K562 (cell line): ENCODE data around the gene VARS1. TPM values are rescaled to one million over a fixed set of nuclear protein-coding genes. Genes with fewer than 3 reads are reported as not detected.

Experiments
- ARID1B ChIP-seq: fragments of 450-650 bp; IDR thresholded peaks from 2 replicates; pipeline ENCODE4 v1.6.1; 2016; ENCODE audit warnings: antibody characterized with exemption, mild to moderate bottlenecking, inconsistent platforms
- ARID3A ChIP-seq: IDR thresholded peaks from 2 replicates; pipeline ENCODE4 v1.6.1; 2012; ENCODE audit warnings: low read depth, low read length, improper control_type of control experiment, borderline replicate concordance
- E2F5 ChIP-seq: sonication (generic); formaldehyde crosslinking; IDR thresholded peaks from 2 replicates; pipeline ENCODE4 v1.8.0; 2022; ENCODE audit warnings: mild to moderate bottlenecking, missing genetic modification reagents
- FOXK1 ChIP-seq: sonication (generic); formaldehyde crosslinking; IDR thresholded peaks from 2 replicates; pipeline ENCODE4 v1.8.0; 2022; ENCODE audit warnings: missing genetic modification reagents, mild to moderate bottlenecking, borderline replicate concordance
- MTA3 ChIP-seq: fragments of 450-650 bp; formaldehyde crosslinking; IDR thresholded peaks from 2 replicates; pipeline ENCODE4 v1.6.1; 2017; ENCODE audit warnings: mild to moderate bottlenecking, borderline replicate concordance
- NELFE ChIP-seq: IDR thresholded peaks from 2 replicates; pipeline ENCODE4 v1.6.1; 2011; ENCODE audit warnings: mild to moderate bottlenecking; ENCODE audit not compliant: insufficient read depth, insufficient read length
- PATZ1 ChIP-seq: fragments of 250-450 bp; sonication (Bioruptor Pico); IDR thresholded peaks from 2 replicates; pipeline ENCODE4 v1.5.0; 2020; ENCODE audit warnings: mild to moderate bottlenecking, borderline replicate concordance
- PYGO2 ChIP-seq: fragments of 450-650 bp; IDR thresholded peaks from 2 replicates; pipeline ENCODE4 v1.6.1; 2016; ENCODE audit warnings: mild to moderate bottlenecking, missing genetic modification characterization, moderate library complexity, missing compliant biosample characterization
- RAD51 ChIP-seq: fragments of 450-650 bp; IDR thresholded peaks from 2 replicates; pipeline ENCODE4 v1.7.1; 2016; ENCODE audit warnings: low read depth, mild to moderate bottlenecking, borderline replicate concordance
- SIRT6 ChIP-seq: IDR thresholded peaks from one replicate; pipeline ENCODE4 v1.6.1; 2012; ENCODE audit warnings: low read depth, mild to moderate bottlenecking, control low read depth, inconsistent platforms, low read length, moderate library complexity
- TEAD4 ChIP-seq, 2 experiments: sonication (generic) in 1 of 2; formaldehyde crosslinking in 1 of 2; IDR thresholded peaks; 2 replicates each; pipeline versions ENCODE4 v1.6.1 to v1.8.0; 2012 to 2022; ENCODE audit warnings: borderline replicate concordance in 1 of 2, inconsistent platforms in 1 of 2, low read length in 1 of 2, mild to moderate bottlenecking in 1 of 2, missing genetic modification reagents in 1 of 2
- ZNF3 ChIP-seq: fragments of 250-450 bp; sonication (Bioruptor Pico); IDR thresholded peaks from 2 replicates; pipeline ENCODE4 v1.5.0; 2021; ENCODE audit warnings: mild to moderate bottlenecking, moderate library complexity
- polyA plus RNA-seq, 8 experiments: library from polyadenylated mRNA; depleted of rRNA in 4 of 8; stranded (reverse) in 5 of 8; unstranded in 3 of 8; fragments of >200 nt; fragmentation: Nextera tagmentation in 2 of 8; fragmentation: Illumina TruSeq in 1 of 8; extraction: Ambion mirVana in 2 of 8; extraction: Trizol in 1 of 8; gene quantifications; 2 replicates each; pipeline versions ENCODE4 v1.2.1 to v1.2.3, GENCODE V29; 2011 to 2014; ENCODE audit warnings: inconsistent platforms in 1 of 8, missing spikeins in 1 of 8
- total RNA-seq, 7 experiments: library from RNA; depleted of rRNA in 6 of 7; stranded (reverse); fragments of >200 nt in 6 of 7; fragmentation: Illumina TruSeq in 2 of 7; extraction: Trizol in 2 of 7; gene quantifications; 2 replicates each; pipeline versions ENCODE4 v1.2.1 to v1.2.3, GENCODE V29; 2011 to 2021; ENCODE audit warnings: low replicate concordance in 1 of 7
- TF ChIP-seq, protein P1 (sequence below): fragments of 250-450 bp; sonication (Bioruptor Pico); IDR thresholded peaks from 2 replicates; pipeline ENCODE4 v1.5.0; 2021; ENCODE audit warnings: mild to moderate bottlenecking, borderline replicate concordance
- TF ChIP-seq, protein P2 (sequence below), 2 experiments: fragments of 250-450 bp in 1 of 2; fragments of 450-650 bp in 1 of 2; sonication (Bioruptor Pico) in 1 of 2; IDR thresholded peaks; 2 replicates each; pipeline versions ENCODE4 v1.6.1 to v1.8.0; 2016 to 2021; ENCODE audit warnings: mild to moderate bottlenecking in 2 of 2, moderate library complexity in 2 of 2, missing compliant biosample characterization in 1 of 2, missing genetic modification characterization in 1 of 2
- TF ChIP-seq, protein P3 (sequence below), 2 experiments: IDR thresholded peaks in 1 of 2; conservative IDR thresholded peaks in 1 of 2; 2 replicates each; pipeline ENCODE4 v1.6.1; 2016; ENCODE audit warnings: low read depth in 2 of 2, mild to moderate bottlenecking in 1 of 2, missing compliant biosample characterization in 1 of 2, missing genetic modification characterization in 1 of 2, moderate library complexity in 1 of 2

Gene VARS1
- total and polyA plus RNA-seq, 9 of the 15 experiments (the other 6 are each of a cell fraction or from before 2014, with no cell fraction given), result 2.9 to 488 (median 130) TPM

DNA sequence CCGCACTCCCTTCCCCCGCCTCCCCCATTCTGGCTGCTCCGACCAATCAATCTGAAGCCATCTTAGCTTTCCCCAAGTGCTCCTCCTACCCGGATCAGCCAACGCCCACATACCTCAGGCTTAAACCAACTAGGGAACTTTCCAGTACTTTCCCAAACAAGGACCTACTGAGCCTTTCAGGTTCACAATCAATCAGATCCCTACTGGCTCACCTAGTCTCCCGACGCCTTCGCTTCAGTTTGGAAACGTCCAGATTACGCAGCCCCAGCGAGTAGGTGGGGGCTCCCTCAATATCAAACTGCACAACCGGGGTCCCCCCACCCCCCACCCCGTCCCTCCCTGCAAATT is 19.1 kb upstream of the VARS1 start (continued):
- TF ChIP-seq, protein P1, sequence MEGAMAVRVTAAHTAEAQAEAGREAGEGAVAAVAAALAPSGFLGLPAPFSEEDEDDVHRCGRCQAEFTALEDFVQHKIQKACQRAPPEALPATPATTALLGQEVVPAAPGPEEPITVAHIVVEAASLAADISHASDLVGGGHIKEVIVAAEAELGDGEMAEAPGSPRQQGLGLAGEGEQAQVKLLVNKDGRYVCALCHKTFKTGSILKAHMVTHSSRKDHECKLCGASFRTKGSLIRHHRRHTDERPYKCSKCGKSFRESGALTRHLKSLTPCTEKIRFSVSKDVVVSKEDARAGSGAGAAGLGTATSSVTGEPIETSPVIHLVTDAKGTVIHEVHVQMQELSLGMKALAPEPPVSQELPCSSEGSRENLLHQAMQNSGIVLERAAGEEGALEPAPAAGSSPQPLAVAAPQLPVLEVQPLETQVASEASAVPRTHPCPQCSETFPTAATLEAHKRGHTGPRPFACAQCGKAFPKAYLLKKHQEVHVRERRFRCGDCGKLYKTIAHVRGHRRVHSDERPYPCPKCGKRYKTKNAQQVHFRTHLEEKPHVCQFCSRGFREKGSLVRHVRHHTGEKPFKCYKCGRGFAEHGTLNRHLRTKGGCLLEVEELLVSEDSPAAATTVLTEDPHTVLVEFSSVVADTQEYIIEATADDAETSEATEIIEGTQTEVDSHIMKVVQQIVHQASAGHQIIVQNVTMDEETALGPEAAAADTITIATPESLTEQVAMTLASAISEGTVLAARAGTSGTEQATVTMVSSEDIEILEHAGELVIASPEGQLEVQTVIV (CRISPR knock-in tag), result no peak
- TF ChIP-seq PYGO2 (tag) (no peak), MTA3 (no peak), NELFE (no peak), E2F5 (no peak), SIRT6 (no peak), RAD51 (no peak), ZNF3 (CRISPR knock-in tag) (no peak), FOXK1 (CRISPR knock-in tag) (no peak), TEAD4 (IDR thresholded peaks at IDR 0.05; ENCODE audit: low read length) (peak; percentile 62; the same call in 1 of the 2 replicates), TEAD4 (CRISPR knock-in tag; IDR thresholded peaks at IDR 0.05; ENCODE audit: borderline replicate concordance) (no peak), PATZ1 (peak; percentile 73; the same call in 1 of the 2 replicates), ARID3A (peak; percentile 4; the same call in 1 of the 2 replicates), ARID1B (no peak)
- TF ChIP-seq, protein P2, sequence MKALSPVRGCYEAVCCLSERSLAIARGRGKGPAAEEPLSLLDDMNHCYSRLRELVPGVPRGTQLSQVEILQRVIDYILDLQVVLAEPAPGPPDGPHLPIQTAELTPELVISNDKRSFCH (CRISPR knock-in tag; IDR thresholded peaks at IDR 0.05), result no peak
- TF ChIP-seq, protein P2 (tag; IDR thresholded peaks at IDR 0.05), result no peak
- TF ChIP-seq, protein P3, sequence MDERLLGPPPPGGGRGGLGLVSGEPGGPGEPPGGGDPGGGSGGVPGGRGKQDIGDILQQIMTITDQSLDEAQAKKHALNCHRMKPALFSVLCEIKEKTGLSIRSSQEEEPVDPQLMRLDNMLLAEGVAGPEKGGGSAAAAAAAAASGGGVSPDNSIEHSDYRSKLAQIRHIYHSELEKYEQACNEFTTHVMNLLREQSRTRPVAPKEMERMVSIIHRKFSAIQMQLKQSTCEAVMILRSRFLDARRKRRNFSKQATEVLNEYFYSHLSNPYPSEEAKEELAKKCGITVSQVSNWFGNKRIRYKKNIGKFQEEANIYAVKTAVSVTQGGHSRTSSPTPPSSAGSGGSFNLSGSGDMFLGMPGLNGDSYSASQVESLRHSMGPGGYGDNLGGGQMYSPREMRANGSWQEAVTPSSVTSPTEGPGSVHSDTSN (CRISPR knock-in tag; IDR thresholded peaks at IDR 0.05; ENCODE audit: low read depth), result no peak
- TF ChIP-seq, protein P3 (tag; conservative IDR thresholded peaks at IDR 0.05; ENCODE audit: low read depth), result peak; percentile 65
